ENCODE data around the gene RAB1B.
A peak's percentile ranks its signal among the peaks of the same experiment; 100 is the strongest.

RAB1B gene

DNA sequence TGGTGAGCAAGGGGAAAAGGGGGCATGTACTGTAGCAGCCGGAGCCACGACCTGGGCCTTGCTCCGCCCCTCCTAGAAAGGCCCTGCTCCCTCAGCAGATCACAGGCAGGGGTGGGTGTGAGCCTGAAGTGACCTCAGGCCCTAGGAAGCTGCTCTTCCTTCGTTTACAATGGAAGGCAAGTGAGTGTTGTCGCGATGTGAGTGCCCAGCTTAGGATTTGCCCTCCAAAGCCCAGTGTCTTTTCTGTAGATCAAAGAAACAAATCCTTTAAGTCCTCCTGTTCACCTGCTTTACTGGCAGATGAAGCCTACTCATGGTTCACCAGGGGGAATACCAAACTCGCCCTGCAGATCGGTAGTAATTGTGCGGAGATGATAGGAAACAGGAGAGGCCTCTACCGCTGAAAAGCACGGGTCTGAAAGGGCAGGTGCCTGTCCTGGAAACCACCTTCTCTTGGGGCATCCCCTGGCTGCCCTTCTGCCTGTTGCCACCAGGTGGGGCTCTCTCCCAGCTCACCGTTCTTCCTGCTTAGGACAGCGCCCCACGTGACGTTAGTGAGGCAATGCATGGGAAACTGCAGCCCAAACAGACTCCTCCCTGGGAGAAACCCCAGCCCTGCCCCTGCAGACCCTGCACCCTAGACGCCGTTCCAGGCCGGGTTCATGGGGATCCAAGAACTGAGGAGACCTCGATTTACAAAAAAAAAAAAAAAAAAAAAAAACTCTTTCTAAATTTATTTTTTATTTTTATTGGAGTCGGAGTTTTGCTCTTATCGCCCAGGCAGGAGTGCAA, 45.9 kb upstream of the RAB1B start:
- peak overlapping the region; percentile 63 for H3K27ac ChIP-seq
- TF ChIP-seq, protein P1, sequence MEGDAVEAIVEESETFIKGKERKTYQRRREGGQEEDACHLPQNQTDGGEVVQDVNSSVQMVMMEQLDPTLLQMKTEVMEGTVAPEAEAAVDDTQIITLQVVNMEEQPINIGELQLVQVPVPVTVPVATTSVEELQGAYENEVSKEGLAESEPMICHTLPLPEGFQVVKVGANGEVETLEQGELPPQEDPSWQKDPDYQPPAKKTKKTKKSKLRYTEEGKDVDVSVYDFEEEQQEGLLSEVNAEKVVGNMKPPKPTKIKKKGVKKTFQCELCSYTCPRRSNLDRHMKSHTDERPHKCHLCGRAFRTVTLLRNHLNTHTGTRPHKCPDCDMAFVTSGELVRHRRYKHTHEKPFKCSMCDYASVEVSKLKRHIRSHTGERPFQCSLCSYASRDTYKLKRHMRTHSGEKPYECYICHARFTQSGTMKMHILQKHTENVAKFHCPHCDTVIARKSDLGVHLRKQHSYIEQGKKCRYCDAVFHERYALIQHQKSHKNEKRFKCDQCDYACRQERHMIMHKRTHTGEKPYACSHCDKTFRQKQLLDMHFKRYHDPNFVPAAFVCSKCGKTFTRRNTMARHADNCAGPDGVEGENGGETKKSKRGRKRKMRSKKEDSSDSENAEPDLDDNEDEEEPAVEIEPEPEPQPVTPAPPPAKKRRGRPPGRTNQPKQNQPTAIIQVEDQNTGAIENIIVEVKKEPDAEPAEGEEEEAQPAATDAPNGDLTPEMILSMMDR (conservative IDR thresholded peaks at IDR 0.05): peak; percentile 100

DNA sequence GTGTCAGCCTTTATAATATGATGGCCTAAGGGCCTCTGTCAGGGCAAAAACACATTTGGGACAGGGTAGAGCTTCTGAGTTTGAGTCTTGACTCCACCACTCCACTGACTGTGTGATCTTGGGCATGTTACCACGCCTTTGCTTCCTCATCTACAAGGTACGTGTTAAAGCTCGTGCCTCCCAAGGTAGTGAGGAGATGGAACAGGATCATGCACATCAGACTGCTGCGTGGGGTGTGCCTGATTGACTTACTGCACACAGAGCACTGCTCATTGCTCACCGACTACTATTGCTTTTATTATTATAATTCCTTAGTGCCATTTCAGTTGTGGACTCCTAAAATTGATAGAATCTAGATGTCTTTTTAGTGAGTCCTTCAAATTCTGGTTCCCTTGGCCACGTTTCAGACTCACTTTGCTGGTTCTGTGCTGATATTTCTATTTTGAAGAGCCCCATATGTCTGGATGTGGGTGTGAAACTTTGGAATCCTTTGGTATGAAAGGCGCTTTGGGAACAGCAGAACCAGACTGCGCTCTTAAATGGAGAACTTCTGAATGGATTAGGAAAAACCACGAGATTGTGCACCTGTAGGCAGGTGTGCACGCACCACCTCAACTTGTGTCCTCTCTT, 44.1 kb upstream of the RAB1B start:
- TF ChIP-seq, protein P1 (conservative IDR thresholded peaks at IDR 0.05): no peak
- H3K27ac ChIP-seq: no peak overlapping the region

DNA sequence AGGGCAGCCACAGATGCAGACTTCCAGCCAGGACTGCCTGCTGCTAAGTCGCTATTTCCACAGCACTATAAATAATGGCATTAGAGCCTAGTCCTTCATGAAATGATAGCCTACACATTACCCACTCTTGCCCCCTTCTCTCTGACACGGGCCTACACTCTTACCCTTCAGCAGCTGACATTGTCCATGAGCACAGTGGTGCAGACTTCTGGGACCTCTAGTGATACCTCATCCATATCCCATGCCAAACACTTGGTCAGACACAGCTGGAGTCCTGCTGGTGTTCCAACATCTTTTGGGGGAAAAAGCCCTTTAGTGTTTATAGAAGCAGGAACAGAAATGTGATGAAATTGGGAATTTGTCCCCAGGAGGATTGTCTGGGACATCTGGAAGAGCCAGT, 43.4 kb upstream of the RAB1B start:
- TF ChIP-seq, protein P1 (conservative IDR thresholded peaks at IDR 0.05): no peak
- H3K27ac ChIP-seq: no peak overlapping the region

DNA sequence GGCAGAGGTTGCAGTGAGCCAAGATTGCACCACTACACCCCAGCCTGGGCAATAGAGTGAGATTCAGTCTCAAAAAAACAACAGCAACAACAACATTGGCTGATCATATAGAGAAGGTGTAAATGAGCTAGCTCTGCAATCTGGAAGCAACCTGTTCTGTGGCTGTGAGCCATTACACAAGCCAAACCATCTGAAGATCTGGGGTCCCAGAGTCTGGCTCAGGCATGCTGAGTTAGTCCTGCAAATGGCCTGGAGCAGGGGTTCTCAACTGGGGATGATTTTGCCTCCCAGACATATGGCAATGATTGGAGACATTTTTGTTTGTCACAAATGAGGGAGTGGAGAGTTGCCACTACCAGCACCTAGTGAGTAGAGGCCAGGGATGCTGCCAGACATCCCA, 42.3 kb upstream of the RAB1B start:
- TF ChIP-seq, protein P1 (conservative IDR thresholded peaks at IDR 0.05): no peak

DNA sequence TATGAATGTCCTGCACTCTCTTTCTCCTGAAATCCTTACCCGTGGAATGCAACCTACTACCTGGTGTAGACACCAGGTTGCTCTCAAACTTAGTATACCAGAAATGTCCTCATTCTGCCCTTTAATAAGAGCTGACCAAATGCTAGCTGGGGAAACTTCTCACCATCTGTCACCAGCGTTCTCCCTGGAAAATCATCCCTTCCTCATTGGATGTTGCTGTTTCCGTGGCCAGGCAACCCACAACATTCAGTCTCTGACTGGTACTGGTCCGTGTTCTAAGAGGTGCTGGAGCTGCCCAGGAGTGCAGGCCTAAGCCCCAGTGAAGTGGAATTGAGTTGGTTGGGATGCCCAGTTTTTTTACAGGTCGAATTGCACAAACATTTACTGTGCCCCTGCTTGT, 40.7 kb upstream of the RAB1B start:
- TF ChIP-seq, protein P1 (conservative IDR thresholded peaks at IDR 0.05): no peak
- no peak overlapping the region for H3K27ac ChIP-seq

More for the DNA sequence above, 42.3 kb upstream of the RAB1B start:
- no peak overlapping the region for H3K27ac ChIP-seq

DNA sequence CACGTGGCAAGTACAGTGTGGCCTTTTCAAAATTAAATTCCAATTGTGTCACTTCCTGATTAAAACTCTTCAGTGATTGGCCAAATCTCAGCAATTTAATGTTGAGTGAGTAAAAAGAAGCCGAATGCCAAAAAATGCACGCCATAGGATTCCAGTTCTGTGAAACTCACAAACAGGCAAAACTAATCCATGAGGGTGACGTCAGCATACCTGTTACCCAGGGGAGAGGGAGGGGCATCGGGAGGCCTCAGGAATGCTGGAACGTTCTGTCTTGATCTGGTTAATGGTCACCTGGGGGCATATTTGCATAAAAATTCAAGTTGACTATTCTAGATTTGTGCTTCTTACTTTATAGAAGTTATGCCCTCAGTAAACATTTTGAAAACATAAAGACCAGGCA, 39.9 kb upstream of the RAB1B start:
- H3K27ac ChIP-seq: no peak overlapping the region
- TF ChIP-seq, protein P1 (conservative IDR thresholded peaks at IDR 0.05): no peak

DNA sequence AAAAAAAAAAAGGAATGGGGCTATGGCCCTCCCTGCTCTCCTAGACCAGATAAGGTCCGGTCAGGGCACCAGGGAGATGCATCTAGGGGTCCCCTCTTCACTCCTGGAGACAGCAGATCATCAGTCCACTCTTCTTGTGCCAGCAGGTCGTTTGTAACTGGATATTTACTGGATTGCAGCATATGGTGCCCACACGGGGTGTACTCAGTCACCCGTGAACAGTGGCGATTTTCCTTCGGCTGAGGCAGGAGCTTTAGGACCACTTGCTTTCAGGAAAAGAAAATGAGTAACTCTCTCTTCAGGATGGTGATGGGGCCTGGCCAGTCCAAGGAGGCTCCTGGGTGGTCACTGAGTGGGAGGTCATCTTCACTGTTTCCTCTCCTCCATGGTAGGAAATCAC, 38.3 kb upstream of the RAB1B start:
- no peak overlapping the region for H3K27ac ChIP-seq
- TF ChIP-seq, protein P1 (conservative IDR thresholded peaks at IDR 0.05): no peak
